ENCODE results near the gene GPR3.
"Not testable (repeated sequence)": the region's sequence is repeated elsewhere in the genome, so short reads cannot be mapped to it uniquely, and the experiment has no call there.

The GPR3 gene

GRCh38 chr1:27428316-27429028, 36.0 kb downstream of the GPR3 start:
- no peak for DNase-seq (ENCODE audit: low spot score)

- DNase-seq (ENCODE audit: low spot score), result no peak
Measured at GRCh38 chr1:27429029-27429425, 36.6 kb downstream of the GPR3 start.

- DNase-seq (ENCODE audit: low spot score), result no peak
Measured at GRCh38 chr1:27430903-27431600, 38.6 kb downstream of the GPR3 start.

- no peak for DNase-seq (ENCODE audit: low spot score)
Measured at GRCh38 chr1:27431601-27431940, 39.1 kb downstream of the GPR3 start.

GRCh38 chr1:27432725-27433124, 40.3 kb downstream of the GPR3 start:
- not testable (repeated sequence) for DNase-seq (ENCODE audit: low spot score)

GRCh38 chr1:27433706-27434105, 41.3 kb downstream of the GPR3 start:
- no peak for DNase-seq (ENCODE audit: low spot score)

GRCh38 chr1:27435566-27436203, 43.3 kb downstream of the GPR3 start:
- DNase-seq (ENCODE audit: low spot score), result no peak

GRCh38 chr1:27436204-27437159, 44.1 kb downstream of the GPR3 start:
- DNase-seq (ENCODE audit: low spot score), result peak; percentile 80

- DNase-seq (ENCODE audit: low spot score), result no peak
Measured at GRCh38 chr1:27438621-27439061, 46.2 kb downstream of the GPR3 start.

GRCh38 chr1:27439150-27439549, 46.7 kb downstream of the GPR3 start:
- DNase-seq (ENCODE audit: low spot score), result no peak

- no peak for DNase-seq (ENCODE audit: low spot score)
Measured at GRCh38 chr1:27444632-27445031, 52.2 kb downstream of the GPR3 start.

Data from kidney capillary endothelial cell (primary cell).